Coronary artery (tissue), 2 donors: Measurements from ENCODE around the gene NR3C2.

Source experiments
- DNase-seq: peaks from one replicate; pipeline ENCODE4 v3.0.0-alpha.2; 2017; ENCODE audit warnings: low spot score
- H3K27ac ChIP-seq, 2 donors: fragments of 200-600 bp; sonication (generic); one replicate each; pipeline ENCODE4 v1.5.1; 2016 to 2019
- H3K4me3 ChIP-seq: fragments of 200-600 bp; sonication (generic); 2 replicates; pipeline ENCODE4 v1.5.1; 2016; ENCODE audit warnings: mild to moderate bottlenecking, moderate library complexity
- TF ChIP-seq, protein P1 (sequence below): fragments of 200-600 bp; sonication (generic); IDR thresholded peaks from one replicate; pipeline ENCODE4 v1.5.1; 2019; ENCODE audit warnings: antibody characterized with exemption

The NR3C2 gene

GRCh38 chr4:148436512-148436911 is 5.7 kb downstream of the NR3C2 start:
- TF ChIP-seq, protein P1, sequence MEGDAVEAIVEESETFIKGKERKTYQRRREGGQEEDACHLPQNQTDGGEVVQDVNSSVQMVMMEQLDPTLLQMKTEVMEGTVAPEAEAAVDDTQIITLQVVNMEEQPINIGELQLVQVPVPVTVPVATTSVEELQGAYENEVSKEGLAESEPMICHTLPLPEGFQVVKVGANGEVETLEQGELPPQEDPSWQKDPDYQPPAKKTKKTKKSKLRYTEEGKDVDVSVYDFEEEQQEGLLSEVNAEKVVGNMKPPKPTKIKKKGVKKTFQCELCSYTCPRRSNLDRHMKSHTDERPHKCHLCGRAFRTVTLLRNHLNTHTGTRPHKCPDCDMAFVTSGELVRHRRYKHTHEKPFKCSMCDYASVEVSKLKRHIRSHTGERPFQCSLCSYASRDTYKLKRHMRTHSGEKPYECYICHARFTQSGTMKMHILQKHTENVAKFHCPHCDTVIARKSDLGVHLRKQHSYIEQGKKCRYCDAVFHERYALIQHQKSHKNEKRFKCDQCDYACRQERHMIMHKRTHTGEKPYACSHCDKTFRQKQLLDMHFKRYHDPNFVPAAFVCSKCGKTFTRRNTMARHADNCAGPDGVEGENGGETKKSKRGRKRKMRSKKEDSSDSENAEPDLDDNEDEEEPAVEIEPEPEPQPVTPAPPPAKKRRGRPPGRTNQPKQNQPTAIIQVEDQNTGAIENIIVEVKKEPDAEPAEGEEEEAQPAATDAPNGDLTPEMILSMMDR = no peak
- DNase-seq = no peak
- Histone ChIP-seq H3K27ac (no peak overlapping the region), H3K4me3 (no peak overlapping the region)

- no peak overlapping the region for H3K27ac ChIP-seq
- TF ChIP-seq, protein P1 = no peak
Observed at GRCh38 chr4:148435654-148436406, 6.4 kb downstream of the NR3C2 start.

DNA sequence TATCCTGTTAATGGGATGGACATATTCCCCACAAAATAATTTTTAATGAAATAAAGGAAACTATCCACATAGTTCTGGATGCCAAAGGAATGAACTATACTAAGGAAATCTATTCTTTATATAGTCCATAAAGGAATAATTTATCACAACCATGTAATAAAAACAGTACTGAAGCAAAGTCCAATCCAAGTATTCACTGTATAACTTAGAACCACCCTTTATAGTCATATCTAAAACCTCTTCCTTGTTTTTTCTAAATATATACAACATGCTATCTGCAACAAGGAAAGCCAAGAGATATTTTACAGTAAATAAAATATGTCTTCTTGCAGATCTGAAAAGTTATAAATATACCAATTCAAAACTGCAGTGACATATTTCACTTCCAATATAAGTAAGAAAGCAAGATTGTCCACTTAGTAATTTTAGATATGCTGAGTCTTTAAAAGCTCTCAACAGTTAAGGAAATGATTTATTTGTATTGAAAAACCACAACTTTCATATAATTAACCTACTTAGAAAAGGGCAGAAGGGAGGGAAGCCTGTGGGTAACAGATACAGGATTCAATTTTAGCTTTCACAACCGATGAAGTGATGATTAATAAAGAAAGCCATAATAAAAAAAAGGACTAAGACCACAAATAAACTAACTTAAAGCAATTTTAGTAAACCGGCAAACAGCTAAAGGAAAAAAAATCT is 8.0 kb downstream of the NR3C2 start:
- no peak overlapping the region for H3K27ac ChIP-seq
- DNase-seq = no peak
- TF ChIP-seq, protein P1 = no peak
- no peak overlapping the region for H3K4me3 ChIP-seq

More at GRCh38 chr4:148435654-148436406, 6.4 kb downstream of the NR3C2 start:
- no peak overlapping the region for H3K4me3 ChIP-seq
- no peak for DNase-seq

DNA sequence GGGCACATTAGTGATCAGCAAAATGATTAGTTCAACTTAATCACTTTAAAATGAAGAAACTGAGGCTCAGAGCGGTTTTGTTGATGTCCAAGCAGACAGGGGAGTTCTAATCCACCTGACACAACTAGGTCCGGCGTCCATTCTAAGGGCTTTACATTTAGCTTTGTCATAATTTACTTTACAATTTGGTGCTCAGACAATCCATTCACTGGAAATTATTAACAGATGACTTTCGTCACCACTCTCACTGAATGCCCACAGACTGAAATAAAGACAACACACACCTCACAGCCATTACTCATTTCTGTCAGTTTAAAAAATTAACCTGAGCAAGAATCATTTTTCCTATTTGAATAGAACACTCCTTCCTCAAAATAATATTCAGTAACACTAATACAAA is 10.8 kb downstream of the NR3C2 start:
- DNase-seq = no peak
- TF ChIP-seq, protein P1 = no peak
- H3K4me3 ChIP-seq = no peak overlapping the region
- no peak overlapping the region for H3K27ac ChIP-seq

DNA sequence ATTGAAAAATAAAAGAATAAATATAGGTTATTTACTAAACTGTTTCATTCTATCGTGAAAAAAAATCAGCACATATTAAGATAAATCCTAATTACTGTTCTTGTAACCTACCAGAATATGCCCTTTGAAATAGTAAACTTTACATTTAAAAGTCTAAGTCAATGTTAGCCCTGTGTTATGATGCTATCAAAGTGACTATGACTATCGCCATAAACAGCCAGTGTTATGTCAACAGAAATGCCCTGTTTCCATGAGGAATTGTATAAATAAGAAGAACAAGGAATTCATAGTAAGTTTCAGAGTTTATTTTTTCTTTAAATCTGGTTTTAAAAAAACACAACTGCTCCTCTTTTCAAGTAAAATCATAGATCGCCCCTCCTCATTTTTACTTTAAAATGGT is 11.4 kb downstream of the NR3C2 start:
- TF ChIP-seq, protein P1 = no peak
- Histone ChIP-seq H3K4me3 (no peak overlapping the region), H3K27ac (no peak overlapping the region)
- no peak for DNase-seq

DNA sequence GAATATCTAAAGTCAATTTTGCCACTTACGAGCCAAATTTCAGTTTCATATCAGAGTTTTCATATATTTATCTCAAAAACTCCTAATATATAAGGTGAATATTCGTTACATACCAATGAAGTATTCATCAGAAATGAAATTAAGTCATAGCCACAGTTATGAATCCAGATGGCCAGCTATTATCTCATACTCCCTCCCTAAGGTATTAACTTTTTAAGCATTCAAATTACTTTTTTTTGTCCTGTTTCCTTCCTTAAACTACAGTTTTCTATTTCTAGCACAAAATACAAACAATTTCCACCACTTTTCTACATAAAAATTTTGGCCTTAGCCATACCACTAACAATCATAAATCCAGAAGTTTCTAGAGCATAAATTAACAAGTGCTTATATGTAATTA is 13.0 kb downstream of the NR3C2 start:
- DNase-seq = no peak
- Histone ChIP-seq H3K27ac (no peak overlapping the region), H3K4me3 (no peak overlapping the region)
- TF ChIP-seq, protein P1 = no peak

DNA sequence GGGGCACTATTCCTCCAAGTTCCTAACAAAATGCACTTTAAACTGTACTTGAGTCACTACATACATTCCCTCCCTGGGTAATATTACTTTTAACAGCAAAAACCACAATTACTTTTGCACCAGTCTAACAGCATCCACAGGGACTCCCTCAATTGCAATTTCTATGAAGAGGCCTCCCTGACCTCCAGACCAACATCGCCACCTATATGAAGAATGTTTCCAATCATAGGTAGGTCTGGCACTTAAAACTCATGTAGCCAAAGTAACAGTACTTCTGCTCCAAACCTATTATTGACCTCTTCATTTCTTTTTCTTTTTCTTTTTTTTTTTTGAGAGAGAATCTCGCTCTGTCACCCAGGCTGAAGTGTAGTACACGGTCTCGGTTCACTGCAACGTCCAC is 15.6 kb downstream of the NR3C2 start:
- DNase-seq = no peak

More for the DNA sequence above, 15.6 kb downstream of the NR3C2 start:
- H3K4me3 ChIP-seq = no peak overlapping the region
- TF ChIP-seq, protein P1 = no peak
- no peak overlapping the region for H3K27ac ChIP-seq
